ENCODE data around the gene VGF.

GRCh38 chr7:101211501-101211900 lies 46.1 kb upstream of the VGF start:
- TF ChIP-seq POLR2AphosphoS5 (IDR thresholded peaks at IDR 0.05; ENCODE audit: borderline replicate concordance, low read depth, low read length) (no peak), EZH2 (IDR thresholded peaks at IDR 0.05) (no peak), FOXP2 (optimal IDR thresholded peaks at IDR 0.05; ENCODE audit: control extremely low read depth, extremely low read length, insufficient read depth) (no peak)

Data from SK-N-MC (cell line).